GM23338 (cell line): ENCODE measurements around the gene TRPM1. TPM values are rescaled to one million over a fixed set of nuclear protein-coding genes. Genes with fewer than 3 reads are reported as not detected.

Source experiments
- ATAC-seq: fragments of 200-7000 bp; cut with Tn5 transposase; 3 replicates; pipeline ENCODE4 v1.9.1; 2020
- DNase-seq: peaks from one replicate; pipeline ENCODE4 v3.0.0-alpha.2; 2015; ENCODE audit warnings: low spot score
- H2AFZ ChIP-seq: fragments of 200-600 bp; sonication (generic); 2 replicates; pipeline ENCODE4 v1.8.0; 2016; ENCODE audit warnings: antibody characterized with exemption, mild to moderate bottlenecking, moderate library complexity
- H3F3A ChIP-seq: fragments of 200-600 bp; sonication (generic); replicated peaks from 2 replicates; pipeline ENCODE4 v1.8.0; 2017; ENCODE audit warnings: antibody characterized with exemption, mixed run types, low read depth
- H3K27ac ChIP-seq: fragments of 200-600 bp; sonication (generic); 2 replicates; pipeline ENCODE4 v1.6.1; 2016; ENCODE audit warnings: low read depth
- H3K27me3 ChIP-seq: fragments of 200-600 bp; sonication (generic); 2 replicates; pipeline ENCODE4 v1.8.0; 2016; ENCODE audit warnings: mild to moderate bottlenecking, mixed run types, moderate library complexity; ENCODE audit not compliant: insufficient read depth
- H3K36me3 ChIP-seq: fragments of 200-600 bp; sonication (generic); 2 replicates; pipeline ENCODE4 v1.8.0; 2016; ENCODE audit warnings: mild to moderate bottlenecking; ENCODE audit not compliant: insufficient read depth
- H3K4me1 ChIP-seq: fragments of 200-600 bp; sonication (generic); 2 replicates; pipeline ENCODE4 v1.8.0; 2016; ENCODE audit warnings: mild to moderate bottlenecking, moderate library complexity; ENCODE audit not compliant: insufficient read depth
- H3K4me2 ChIP-seq: fragments of 200-600 bp; sonication (generic); 2 replicates; pipeline ENCODE4 v1.7.1; 2017; ENCODE audit warnings: mixed run types
- H3K4me3 ChIP-seq: fragments of 200-600 bp; sonication (generic); 2 replicates; pipeline ENCODE4 v1.6.1; 2016; ENCODE audit warnings: mixed run types
- H3K79me2 ChIP-seq: fragments of 200-600 bp; sonication (generic); replicated peaks from 2 replicates; pipeline ENCODE4 v1.8.0; 2017; ENCODE audit warnings: mild to moderate bottlenecking; ENCODE audit not compliant: insufficient read depth
- H3K9me2 ChIP-seq: fragments of 200-600 bp; sonication (generic); 2 replicates; pipeline ENCODE4 v1.8.0; 2017; ENCODE audit not compliant: insufficient read depth
- H4K20me1 ChIP-seq: fragments of 200-600 bp; sonication (generic); replicated peaks from 2 replicates; pipeline ENCODE4 v1.8.0; 2017; ENCODE audit warnings: mild to moderate bottlenecking; ENCODE audit not compliant: insufficient read depth
- H3K27ac Mint-ChIP-seq: 2 replicates; pipeline ENCODE4 v1.8.0; 2020; ENCODE audit warnings: inconsistent platforms, mild to moderate bottlenecking, moderate library complexity, mixed read lengths
- H3K27me3 Mint-ChIP-seq: 3 replicates; pipeline ENCODE4 v1.8.0; 2022; ENCODE audit warnings: low read depth, mild to moderate bottlenecking, moderate library complexity, mixed read lengths, inconsistent platforms; ENCODE audit not compliant: insufficient read depth, poor library complexity
- H3K36me3 Mint-ChIP-seq: 3 replicates; pipeline ENCODE4 v1.8.0; 2021; ENCODE audit warnings: low read depth, mild to moderate bottlenecking, inconsistent platforms, moderate library complexity, mixed read lengths
- H3K4me1 Mint-ChIP-seq: 3 replicates; pipeline ENCODE4 v1.8.0; 2020; ENCODE audit warnings: mild to moderate bottlenecking, inconsistent platforms, mixed read lengths
- H3K4me3 Mint-ChIP-seq: 3 replicates; pipeline ENCODE4 v1.8.0; 2021; ENCODE audit warnings: moderate library complexity, mild to moderate bottlenecking, inconsistent platforms, mixed read lengths
- H3K9me3 Mint-ChIP-seq: 3 replicates; pipeline ENCODE4 v1.8.0; 2020; ENCODE audit warnings: moderate library complexity, mild to moderate bottlenecking, inconsistent platforms, mixed read lengths
- EZH2 ChIP-seq: fragments of 200-600 bp; sonication (generic); IDR thresholded peaks from one replicate; pipeline ENCODE4 v1.8.0; 2017; ENCODE audit warnings: antibody characterized with exemption, mild to moderate bottlenecking, low read depth; ENCODE audit not compliant: unreplicated experiment
- EZH2phosphoT487 ChIP-seq: fragments of 200-600 bp; sonication (generic); IDR thresholded peaks from one replicate; pipeline ENCODE4 v1.8.1; 2018; ENCODE audit warnings: antibody characterized with exemption; ENCODE audit not compliant: unreplicated experiment
- JUNB ChIP-seq: IDR thresholded peaks from one replicate; pipeline ENCODE4 v1.6.1; 2016; ENCODE audit warnings: antibody characterized with exemption; ENCODE audit not compliant: unreplicated experiment
- NANOG ChIP-seq: IDR thresholded peaks from 2 replicates; pipeline ENCODE4 v1.6.1; 2016; ENCODE audit warnings: antibody characterized with exemption, borderline replicate concordance
- ZNF331 ChIP-seq: fragments of 250-450 bp; sonication (Bioruptor Pico); IDR thresholded peaks from 2 replicates; pipeline ENCODE4 v1.5.0; 2020; ENCODE audit warnings: low read depth, mild to moderate bottlenecking, moderate library complexity
- polyA plus RNA-seq: library from polyadenylated mRNA; unstranded; fragments of >200 nt; fragmentation: Nextera tagmentation; extraction: Ambion mirVana; gene quantifications from 2 replicates; pipeline ENCODE4 v1.2.1, GENCODE V29; 2016
- total RNA-seq: library from RNA; depleted of rRNA; stranded (reverse); fragments of >200 nt; shearing (Covaris generic); gene quantifications from 2 replicates; pipeline ENCODE4 v1.2.3, GENCODE V29; 2014
- TF ChIP-seq, protein P1 (sequence below): fragments of 250-450 bp; sonication (Bioruptor Pico); IDR thresholded peaks from 2 replicates; pipeline ENCODE4 v1.5.0; 2020; ENCODE audit warnings: mild to moderate bottlenecking, moderate library complexity
- TF ChIP-seq, protein P2 (sequence below), 2 experiments: fragments of 200-600 bp in 1 of 2; sonication (generic) in 1 of 2; conservative IDR thresholded peaks; 2 replicates each; pipeline versions ENCODE4 v1.5.1 to v1.6.1; 2016 to 2017; ENCODE audit warnings: antibody characterized with exemption in 2 of 2, low read depth in 2 of 2, mild to moderate bottlenecking in 2 of 2, moderate library complexity in 1 of 2
- TF ChIP-seq, protein P3 (sequence below): IDR thresholded peaks from 2 replicates; pipeline ENCODE4 v1.6.1; 2016; ENCODE audit warnings: antibody characterized with exemption

TRPM1 gene
- total and polyA plus RNA-seq, 2 experiments from 2014 or later = 0.19 TPM; not detected in 1

DNA sequence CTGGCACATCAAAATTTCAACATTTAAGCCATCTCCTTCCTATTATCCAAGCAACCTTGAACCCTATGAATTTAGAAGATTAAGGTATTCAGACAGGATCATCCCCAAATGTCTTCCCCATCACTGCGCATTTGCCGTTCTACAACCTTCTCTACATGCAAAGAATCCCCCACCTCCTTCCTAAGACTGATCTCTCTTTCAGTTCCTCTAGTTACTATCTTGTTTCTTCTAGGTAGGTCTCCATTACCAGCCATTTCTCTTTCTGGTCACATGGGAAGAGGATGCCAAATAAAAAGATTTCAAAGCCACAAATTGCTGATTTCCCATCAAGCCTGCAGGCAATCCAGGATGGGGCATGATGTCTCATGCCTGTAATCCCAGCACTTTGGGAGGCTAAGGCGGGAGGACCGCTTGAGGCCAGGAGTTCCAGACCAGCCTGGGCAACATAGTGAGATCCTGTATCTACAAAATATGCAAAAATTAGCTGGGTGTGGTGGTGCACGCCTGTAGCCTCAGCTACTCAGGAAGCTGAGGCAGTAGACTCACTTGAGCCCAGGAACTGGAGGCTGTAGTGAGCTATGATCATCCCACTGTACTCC is 80.4 kb downstream of the TRPM1 start:
- no peak overlapping the region for H3K27ac Mint-ChIP-seq
- Histone ChIP-seq H3K4me2 (no peak overlapping the region), H3K27me3 (no peaks in the 10 kb centered on the region), H3K9me2 (no peaks in the 10 kb centered on the region; the same call in 1 of the 2 replicates), H3F3A (no peaks in the 10 kb centered on the region), H3K4me1 (peaks cover 16% of the 10 kb centered on the region), H4K20me1 (no peaks in the 10 kb centered on the region), H3K27ac (no peak overlapping the region), H3K79me2 (no peaks in the 10 kb centered on the region), H3K36me3 (no peaks in the 10 kb centered on the region), H3K4me3 (no peak overlapping the region), H2AFZ (no peak overlapping the region)
- H3K9me3 Mint-ChIP-seq = no peaks in the 10 kb centered on the region
- DNase-seq (no peak), ATAC-seq (no peak)
- peaks cover 3% of the 10 kb centered on the region for H3K27me3 Mint-ChIP-seq
- no peaks in the 10 kb centered on the region for H3K36me3 Mint-ChIP-seq
- H3K4me1 Mint-ChIP-seq = peaks cover 27% of the 10 kb centered on the region
- H3K4me3 Mint-ChIP-seq = no peak overlapping the region
- TF ChIP-seq, protein P1, sequence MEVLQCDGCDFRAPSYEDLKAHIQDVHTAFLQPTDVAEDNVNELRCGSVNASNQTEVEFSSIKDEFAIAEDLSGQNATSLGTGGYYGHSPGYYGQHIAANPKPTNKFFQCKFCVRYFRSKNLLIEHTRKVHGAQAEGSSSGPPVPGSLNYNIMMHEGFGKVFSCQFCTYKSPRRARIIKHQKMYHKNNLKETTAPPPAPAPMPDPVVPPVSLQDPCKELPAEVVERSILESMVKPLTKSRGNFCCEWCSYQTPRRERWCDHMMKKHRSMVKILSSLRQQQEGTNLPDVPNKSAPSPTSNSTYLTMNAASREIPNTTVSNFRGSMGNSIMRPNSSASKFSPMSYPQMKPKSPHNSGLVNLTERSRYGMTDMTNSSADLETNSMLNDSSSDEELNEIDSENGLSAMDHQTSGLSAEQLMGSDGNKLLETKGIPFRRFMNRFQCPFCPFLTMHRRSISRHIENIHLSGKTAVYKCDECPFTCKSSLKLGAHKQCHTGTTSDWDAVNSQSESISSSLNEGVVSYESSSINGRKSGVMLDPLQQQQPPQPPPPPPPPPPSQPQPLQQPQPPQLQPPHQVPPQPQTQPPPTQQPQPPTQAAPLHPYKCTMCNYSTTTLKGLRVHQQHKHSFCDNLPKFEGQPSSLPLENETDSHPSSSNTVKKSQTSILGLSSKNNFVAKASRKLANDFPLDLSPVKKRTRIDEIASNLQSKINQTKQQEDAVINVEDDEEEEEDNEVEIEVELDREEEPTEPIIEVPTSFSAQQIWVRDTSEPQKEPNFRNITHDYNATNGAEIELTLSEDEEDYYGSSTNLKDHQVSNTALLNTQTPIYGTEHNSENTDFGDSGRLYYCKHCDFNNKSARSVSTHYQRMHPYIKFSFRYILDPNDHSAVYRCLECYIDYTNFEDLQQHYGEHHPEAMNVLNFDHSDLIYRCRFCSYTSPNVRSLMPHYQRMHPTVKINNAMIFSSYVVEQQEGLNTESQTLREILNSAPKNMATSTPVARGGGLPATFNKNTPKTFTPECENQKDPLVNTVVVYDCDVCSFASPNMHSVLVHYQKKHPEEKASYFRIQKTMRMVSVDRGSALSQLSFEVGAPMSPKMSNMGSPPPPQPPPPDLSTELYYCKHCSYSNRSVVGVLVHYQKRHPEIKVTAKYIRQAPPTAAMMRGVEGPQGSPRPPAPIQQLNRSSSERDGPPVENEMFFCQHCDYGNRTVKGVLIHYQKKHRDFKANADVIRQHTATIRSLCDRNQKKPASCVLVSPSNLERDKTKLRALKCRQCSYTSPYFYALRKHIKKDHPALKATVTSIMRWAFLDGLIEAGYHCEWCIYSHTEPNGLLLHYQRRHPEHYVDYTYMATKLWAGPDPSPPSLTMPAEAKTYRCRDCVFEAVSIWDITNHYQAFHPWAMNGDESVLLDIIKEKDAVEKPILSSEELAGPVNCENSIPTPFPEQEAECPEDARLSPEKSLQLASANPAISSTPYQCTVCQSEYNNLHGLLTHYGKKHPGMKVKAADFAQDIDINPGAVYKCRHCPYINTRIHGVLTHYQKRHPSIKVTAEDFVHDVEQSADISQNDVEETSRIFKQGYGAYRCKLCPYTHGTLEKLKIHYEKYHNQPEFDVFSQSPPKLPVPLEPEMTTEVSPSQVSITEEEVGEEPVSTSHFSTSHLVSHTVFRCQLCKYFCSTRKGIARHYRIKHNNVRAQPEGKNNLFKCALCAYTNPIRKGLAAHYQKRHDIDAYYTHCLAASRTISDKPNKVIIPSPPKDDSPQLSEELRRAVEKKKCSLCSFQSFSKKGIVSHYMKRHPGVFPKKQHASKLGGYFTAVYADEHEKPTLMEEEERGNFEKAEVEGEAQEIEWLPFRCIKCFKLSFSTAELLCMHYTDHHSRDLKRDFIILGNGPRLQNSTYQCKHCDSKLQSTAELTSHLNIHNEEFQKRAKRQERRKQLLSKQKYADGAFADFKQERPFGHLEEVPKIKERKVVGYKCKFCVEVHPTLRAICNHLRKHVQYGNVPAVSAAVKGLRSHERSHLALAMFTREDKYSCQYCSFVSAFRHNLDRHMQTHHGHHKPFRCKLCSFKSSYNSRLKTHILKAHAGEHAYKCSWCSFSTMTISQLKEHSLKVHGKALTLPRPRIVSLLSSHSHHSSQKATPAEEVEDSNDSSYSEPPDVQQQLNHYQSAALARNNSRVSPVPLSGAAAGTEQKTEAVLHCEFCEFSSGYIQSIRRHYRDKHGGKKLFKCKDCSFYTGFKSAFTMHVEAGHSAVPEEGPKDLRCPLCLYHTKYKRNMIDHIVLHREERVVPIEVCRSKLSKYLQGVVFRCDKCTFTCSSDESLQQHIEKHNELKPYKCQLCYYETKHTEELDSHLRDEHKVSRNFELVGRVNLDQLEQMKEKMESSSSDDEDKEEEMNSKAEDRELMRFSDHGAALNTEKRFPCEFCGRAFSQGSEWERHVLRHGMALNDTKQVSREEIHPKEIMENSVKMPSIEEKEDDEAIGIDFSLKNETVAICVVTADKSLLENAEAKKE (CRISPR knock-in tag) = no peak
- TF ChIP-seq EZH2 = no peak
- TF ChIP-seq, protein P2, sequence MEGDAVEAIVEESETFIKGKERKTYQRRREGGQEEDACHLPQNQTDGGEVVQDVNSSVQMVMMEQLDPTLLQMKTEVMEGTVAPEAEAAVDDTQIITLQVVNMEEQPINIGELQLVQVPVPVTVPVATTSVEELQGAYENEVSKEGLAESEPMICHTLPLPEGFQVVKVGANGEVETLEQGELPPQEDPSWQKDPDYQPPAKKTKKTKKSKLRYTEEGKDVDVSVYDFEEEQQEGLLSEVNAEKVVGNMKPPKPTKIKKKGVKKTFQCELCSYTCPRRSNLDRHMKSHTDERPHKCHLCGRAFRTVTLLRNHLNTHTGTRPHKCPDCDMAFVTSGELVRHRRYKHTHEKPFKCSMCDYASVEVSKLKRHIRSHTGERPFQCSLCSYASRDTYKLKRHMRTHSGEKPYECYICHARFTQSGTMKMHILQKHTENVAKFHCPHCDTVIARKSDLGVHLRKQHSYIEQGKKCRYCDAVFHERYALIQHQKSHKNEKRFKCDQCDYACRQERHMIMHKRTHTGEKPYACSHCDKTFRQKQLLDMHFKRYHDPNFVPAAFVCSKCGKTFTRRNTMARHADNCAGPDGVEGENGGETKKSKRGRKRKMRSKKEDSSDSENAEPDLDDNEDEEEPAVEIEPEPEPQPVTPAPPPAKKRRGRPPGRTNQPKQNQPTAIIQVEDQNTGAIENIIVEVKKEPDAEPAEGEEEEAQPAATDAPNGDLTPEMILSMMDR (conservative IDR thresholded peaks at IDR 0.05; ENCODE audit: low read depth in 2 of 2) = no peak
- TF ChIP-seq, protein P3, sequence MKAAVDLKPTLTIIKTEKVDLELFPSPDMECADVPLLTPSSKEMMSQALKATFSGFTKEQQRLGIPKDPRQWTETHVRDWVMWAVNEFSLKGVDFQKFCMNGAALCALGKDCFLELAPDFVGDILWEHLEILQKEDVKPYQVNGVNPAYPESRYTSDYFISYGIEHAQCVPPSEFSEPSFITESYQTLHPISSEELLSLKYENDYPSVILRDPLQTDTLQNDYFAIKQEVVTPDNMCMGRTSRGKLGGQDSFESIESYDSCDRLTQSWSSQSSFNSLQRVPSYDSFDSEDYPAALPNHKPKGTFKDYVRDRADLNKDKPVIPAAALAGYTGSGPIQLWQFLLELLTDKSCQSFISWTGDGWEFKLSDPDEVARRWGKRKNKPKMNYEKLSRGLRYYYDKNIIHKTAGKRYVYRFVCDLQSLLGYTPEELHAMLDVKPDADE = no peak
- no peak for TF ChIP-seq JUNB
- no peak for TF ChIP-seq EZH2phosphoT487
- no peak for TF ChIP-seq ZNF331
- no peak for TF ChIP-seq NANOG
